WTC11 (cell line): Measurements from ENCODE around the gene MGAT4C.

Experiments used
- ESRRA ChIP-seq: sonication (generic); formaldehyde crosslinking; IDR thresholded peaks from 2 replicates; pipeline ENCODE4 v1.8.1; 2022; ENCODE audit warnings: mild to moderate bottlenecking, missing genetic modification reagents, borderline replicate concordance
- ETV6 ChIP-seq: sonication (generic); formaldehyde crosslinking; IDR thresholded peaks from 2 replicates; pipeline ENCODE4 v1.8.1; 2022; ENCODE audit warnings: mild to moderate bottlenecking, missing genetic modification reagents
- FOXJ3 ChIP-seq: sonication (generic); formaldehyde crosslinking; IDR thresholded peaks from 2 replicates; pipeline ENCODE4 v1.9.0; 2021; ENCODE audit warnings: missing genetic modification reagents, mild to moderate bottlenecking, borderline replicate concordance
- TF ChIP-seq, protein P1 (sequence below): fragments of 200-600 bp; IDR thresholded peaks from 2 replicates; pipeline ENCODE4 v1.8.0; 2022; ENCODE audit warnings: antibody characterized with exemption

GRCh38 chr12:85951823-85952222 is 304.4 kb downstream of the MGAT4C start:
- no peak for TF ChIP-seq ETV6
- no peak for TF ChIP-seq FOXJ3 (CRISPR knock-in tag)
- TF ChIP-seq ESRRA (CRISPR knock-in tag), result no peak
- TF ChIP-seq, protein P1, sequence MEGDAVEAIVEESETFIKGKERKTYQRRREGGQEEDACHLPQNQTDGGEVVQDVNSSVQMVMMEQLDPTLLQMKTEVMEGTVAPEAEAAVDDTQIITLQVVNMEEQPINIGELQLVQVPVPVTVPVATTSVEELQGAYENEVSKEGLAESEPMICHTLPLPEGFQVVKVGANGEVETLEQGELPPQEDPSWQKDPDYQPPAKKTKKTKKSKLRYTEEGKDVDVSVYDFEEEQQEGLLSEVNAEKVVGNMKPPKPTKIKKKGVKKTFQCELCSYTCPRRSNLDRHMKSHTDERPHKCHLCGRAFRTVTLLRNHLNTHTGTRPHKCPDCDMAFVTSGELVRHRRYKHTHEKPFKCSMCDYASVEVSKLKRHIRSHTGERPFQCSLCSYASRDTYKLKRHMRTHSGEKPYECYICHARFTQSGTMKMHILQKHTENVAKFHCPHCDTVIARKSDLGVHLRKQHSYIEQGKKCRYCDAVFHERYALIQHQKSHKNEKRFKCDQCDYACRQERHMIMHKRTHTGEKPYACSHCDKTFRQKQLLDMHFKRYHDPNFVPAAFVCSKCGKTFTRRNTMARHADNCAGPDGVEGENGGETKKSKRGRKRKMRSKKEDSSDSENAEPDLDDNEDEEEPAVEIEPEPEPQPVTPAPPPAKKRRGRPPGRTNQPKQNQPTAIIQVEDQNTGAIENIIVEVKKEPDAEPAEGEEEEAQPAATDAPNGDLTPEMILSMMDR, result peak; percentile 44; the same call in 1 of the 2 replicates
